RWPE2 (cell line): ENCODE measurements around the gene SERPINI1.

Source experiments
- ATAC-seq: fragments of 200-7000 bp; cut with Tn5 transposase; 3 replicates; pipeline ENCODE4 v1.9.1; 2021; ENCODE audit warnings: low read depth
- DNase-seq: peaks from one replicate; pipeline ENCODE4 v3.0.0-alpha.2; 2020; ENCODE audit warnings: low spot score
- H3K27ac ChIP-seq: fragments of 450-650 bp; 2 replicates; pipeline ENCODE4 v1.5.1; 2017; ENCODE audit warnings: mild to moderate bottlenecking; ENCODE audit not compliant: poor library complexity, severe bottlenecking
- H3K27me3 ChIP-seq: fragments of 250-450 bp; sonication (Bioruptor Pico); 2 replicates; pipeline ENCODE4 v1.5.1; 2021; ENCODE audit warnings: mild to moderate bottlenecking, moderate library complexity; ENCODE audit not compliant: insufficient read depth, poor library complexity, severe bottlenecking
- H3K36me3 ChIP-seq: fragments of 250-450 bp; sonication (Bioruptor Pico); 2 replicates; pipeline ENCODE4 v1.5.1; 2020; ENCODE audit warnings: low read depth, mild to moderate bottlenecking, moderate library complexity
- H3K4me1 ChIP-seq: fragments of 250-450 bp; sonication (Bioruptor Pico); 2 replicates; pipeline ENCODE4 v1.5.1; 2021; ENCODE audit warnings: mild to moderate bottlenecking, moderate library complexity; ENCODE audit not compliant: insufficient read depth, poor library complexity, severe bottlenecking
- H3K4me3 ChIP-seq: fragments of 250-450 bp; sonication (Bioruptor Pico); 2 replicates; pipeline ENCODE4 v1.5.1; 2021; ENCODE audit warnings: mild to moderate bottlenecking, moderate library complexity; ENCODE audit not compliant: severe bottlenecking
- H3K9me3 ChIP-seq: fragments of 250-450 bp; sonication (Bioruptor Pico); 2 replicates; pipeline ENCODE4 v1.5.1; 2021; ENCODE audit warnings: mild to moderate bottlenecking, moderate library complexity; ENCODE audit not compliant: severe bottlenecking
- CTCF ChIP-seq: fragments of 450-650 bp; IDR thresholded peaks from one replicate; pipeline ENCODE4 v1.5.1; 2017; ENCODE audit warnings: mild to moderate bottlenecking, moderate library complexity; ENCODE audit not compliant: poor library complexity, severe bottlenecking

Gene SERPINI1

GRCh38 chr3:167742338-167742737 is 6.8 kb downstream of the SERPINI1 start:
- DNase-seq (no peak), ATAC-seq (no peak)
- Histone ChIP-seq H3K9me3 (no peaks in the 10 kb centered on the region), H3K4me1 (no peaks in the 10 kb centered on the region), H3K36me3 (no peaks in the 10 kb centered on the region; the same call in 1 of the 2 replicates), H3K4me3 (no peak overlapping the region), H3K27me3 (no peaks in the 10 kb centered on the region), H3K27ac (no peak overlapping the region)
- no peak for TF ChIP-seq CTCF

- no peak for ATAC-seq
- no peak for DNase-seq
- no peaks in the 10 kb centered on the region for H3K9me3 ChIP-seq
- no peak overlapping the region for H3K27ac ChIP-seq
- H3K27me3 ChIP-seq, result no peaks in the 10 kb centered on the region
- no peak overlapping the region for H3K4me3 ChIP-seq
- no peak for TF ChIP-seq CTCF
- H3K4me1 ChIP-seq, result no peaks in the 10 kb centered on the region
- no peaks in the 10 kb centered on the region; the same call in 1 of the 2 replicates for H3K36me3 ChIP-seq
These were observed 8.3 kb downstream of the SERPINI1 start for GRCh38 chr3:167743799-167744198.

- Histone ChIP-seq H3K4me3 (no peak overlapping the region), H3K4me1 (no peaks in the 10 kb centered on the region)
These were observed 13.7 kb downstream of the SERPINI1 start for GRCh38 chr3:167749209-167749608.

GRCh38 chr3:167749728-167750127 is 14.2 kb downstream of the SERPINI1 start:
- Histone ChIP-seq H3K27ac (no peak overlapping the region), H3K4me1 (no peaks in the 10 kb centered on the region), H3K4me3 (no peak overlapping the region), H3K27me3 (no peaks in the 10 kb centered on the region), H3K36me3 (no peaks in the 10 kb centered on the region; the same call in 1 of the 2 replicates), H3K9me3 (no peaks in the 10 kb centered on the region)
- ATAC-seq (no peak), DNase-seq (no peak)
- TF ChIP-seq CTCF, result no peak

More at GRCh38 chr3:167749209-167749608, 13.7 kb downstream of the SERPINI1 start:
- TF ChIP-seq CTCF, result no peak
- no peaks in the 10 kb centered on the region for H3K27me3 ChIP-seq
- ATAC-seq, result no peak
- no peaks in the 10 kb centered on the region; the same call in 1 of the 2 replicates for H3K36me3 ChIP-seq
- H3K27ac ChIP-seq, result no peak overlapping the region
- DNase-seq, result no peak
- H3K9me3 ChIP-seq, result no peaks in the 10 kb centered on the region

- no peak overlapping the region for H3K27ac ChIP-seq
- H3K9me3 ChIP-seq, result no peaks in the 10 kb centered on the region
- H3K4me3 ChIP-seq, result no peak overlapping the region
- no peak for ATAC-seq
- H3K36me3 ChIP-seq, result no peaks in the 10 kb centered on the region
- TF ChIP-seq CTCF, result no peak
- H3K4me1 ChIP-seq, result no peaks in the 10 kb centered on the region
- H3K27me3 ChIP-seq, result no peaks in the 10 kb centered on the region
- DNase-seq, result no peak
These were observed 14.9 kb downstream of the SERPINI1 start for GRCh38 chr3:167750272-167750971.
